SK-N-SH (cell line): ENCODE measurements around the gene CDH20. TPM values are rescaled to one million over a fixed set of nuclear protein-coding genes. Genes with fewer than 3 reads are reported as not detected.
A peak's percentile ranks its signal among the peaks of the same experiment; 100 is the strongest.

Source experiments
- CTCF ChIA-PET: fragments of 300-600, 350-600 bp; formaldehyde crosslinking; extraction: SDS; loops from one replicate; lab custom pipeline; 2021; lab: Yijun Ruan, JAX
- POLR2A ChIA-PET: fragments of 350-600 bp; sonication (Branson Sonifier 250); formaldehyde crosslinking; extraction: SDS; loops from one replicate; lab custom pipeline; 2020; ENCODE audit warnings: antibody characterized with exemption, inconsistent platforms; lab: Yijun Ruan, JAX
- DNase-seq: peaks from one replicate; pipeline ENCODE4 v3.0.0; 2012
- H2AFZ ChIP-seq: fragments of 200-600 bp; sonication (generic); 2 replicates; pipeline ENCODE4 v1.8.1; 2016; ENCODE audit warnings: antibody characterized with exemption, mild to moderate bottlenecking, low read depth
- H3F3A ChIP-seq: fragments of 200-600 bp; sonication (generic); replicated peaks from 2 replicates; pipeline ENCODE3; 2016; ENCODE audit warnings: antibody characterized with exemption, mild to moderate bottlenecking; ENCODE audit not compliant: insufficient read depth
- H3K27ac ChIP-seq, 2 experiments: fragments of 200-500 bp in 1 of 2; fragments of 200-600 bp in 1 of 2; sonication (Bioruptor generic) in 1 of 2; sonication (generic), shearing (Covaris generic) in 1 of 2; 2 replicates each; pipeline versions ENCODE4 v1.5.1 to v1.6.1; 2014 to 2016; ENCODE audit warnings: low read depth in 2 of 2, inconsistent platforms in 1 of 2, low read length in 1 of 2, mild to moderate bottlenecking in 1 of 2, mixed read lengths in 1 of 2
- H3K27me3 ChIP-seq: fragments of 200-600 bp; sonication (generic), shearing (Covaris generic); 2 replicates; pipeline ENCODE4 v1.6.1; 2016; ENCODE audit warnings: mixed run types; ENCODE audit not compliant: insufficient read depth
- H3K36me3 ChIP-seq, 2 experiments: fragments of 200-500 bp in 1 of 2; fragments of 200-600 bp in 1 of 2; sonication (Bioruptor generic) in 1 of 2; sonication (generic) in 1 of 2; replicated peaks in 1 of 2; 2 replicates each; pipeline versions ENCODE3 to v1.5.1; 2014 to 2016; ENCODE audit warnings: low read length in 1 of 2, mild to moderate bottlenecking in 1 of 2; ENCODE audit not compliant: insufficient read depth in 2 of 2, control insufficient read depth in 1 of 2
- H3K4me1 ChIP-seq, 2 experiments: fragments of 200-500 bp in 1 of 2; fragments of 200-600 bp in 1 of 2; sonication (Bioruptor generic) in 1 of 2; sonication (generic), shearing (Covaris generic) in 1 of 2; 2 replicates each; pipeline versions ENCODE4 v1.5.1 to v1.6.1; 2014 to 2016; ENCODE audit warnings: low read depth in 1 of 2, low read length in 1 of 2, mixed run types in 1 of 2; ENCODE audit not compliant: insufficient read depth in 2 of 2, control insufficient read depth in 1 of 2
- H3K4me2 ChIP-seq: fragments of 200-600 bp; sonication (generic), shearing (Covaris generic); 2 replicates; pipeline ENCODE4 v1.6.1; 2017; ENCODE audit warnings: mixed run types
- H3K4me3 ChIP-seq, 2 experiments: fragments of 200-500 bp in 1 of 2; fragments of 200-600 bp in 1 of 2; sonication (Bioruptor generic) in 1 of 2; sonication (generic), shearing (Covaris generic) in 1 of 2; 2 replicates each; pipeline versions ENCODE4 v1.5.1 to v1.8.1; 2014 to 2016; ENCODE audit warnings: low read depth in 2 of 2, inconsistent platforms in 1 of 2, low read length in 1 of 2, mild to moderate bottlenecking in 1 of 2, mixed read lengths in 1 of 2, moderate library complexity in 1 of 2
- H3K79me2 ChIP-seq: fragments of 200-600 bp; sonication (generic); 2 replicates; pipeline ENCODE4 v1.8.1; 2017; ENCODE audit warnings: mild to moderate bottlenecking; ENCODE audit not compliant: insufficient read depth
- H3K9ac ChIP-seq: fragments of 200-600 bp; sonication (generic); 2 replicates; pipeline ENCODE4 v1.6.1; 2017; ENCODE audit warnings: mixed run types
- H3K9me2 ChIP-seq: fragments of 200-600 bp; sonication (generic); 2 replicates; pipeline ENCODE4 v1.6.1; 2017; ENCODE audit warnings: mixed run types
- H3K9me3 ChIP-seq: fragments of 200-600 bp; sonication (generic); 2 replicates; pipeline ENCODE4 v1.6.1; 2017; ENCODE audit warnings: mixed run types, mild to moderate bottlenecking, moderate library complexity
- H4K20me1 ChIP-seq: fragments of 200-600 bp; sonication (generic); 2 replicates; pipeline ENCODE4 v1.6.1; 2017; ENCODE audit warnings: mild to moderate bottlenecking, mixed run types; ENCODE audit not compliant: insufficient read depth
- CHD2 ChIP-seq: fragments of 150-350 bp; IDR thresholded peaks from 2 replicates; pipeline ENCODE4 v1.6.1; 2018; ENCODE audit warnings: low read length; ENCODE audit not compliant: partially characterized antibody
- CTCF ChIP-seq: fragments of 200-600 bp; sonication (generic); IDR thresholded peaks from 2 replicates; pipeline ENCODE4 v1.6.1; 2017; ENCODE audit warnings: antibody characterized with exemption, mild to moderate bottlenecking, moderate library complexity
- ELF1 ChIP-seq: IDR thresholded peaks from 2 replicates; pipeline ENCODE4 v1.4.0; 2012
- EP300 ChIP-seq, 2 experiments: IDR thresholded peaks; 2 replicates each; pipeline versions ENCODE4 v1.4.0 to v1.6.1; 2012; ENCODE audit warnings: borderline replicate concordance in 1 of 2, low read depth in 1 of 2, low read length in 1 of 2
- FOSL2 ChIP-seq: IDR thresholded peaks from 2 replicates; pipeline ENCODE4 v1.4.0; 2012; ENCODE audit warnings: low read depth, mild to moderate bottlenecking, moderate library complexity, borderline replicate concordance
- FOXM1 ChIP-seq: IDR thresholded peaks from 2 replicates; pipeline ENCODE4 v1.4.0; 2012; ENCODE audit warnings: low read depth, mild to moderate bottlenecking
- GATA2 ChIP-seq: sonication (generic); formaldehyde crosslinking; IDR thresholded peaks from 2 replicates; pipeline ENCODE4 v1.5.0; 2020; ENCODE audit warnings: mild to moderate bottlenecking, missing genetic modification reagents
- JUND ChIP-seq: IDR thresholded peaks from 2 replicates; pipeline ENCODE4 v1.4.0; 2012
- MEF2A ChIP-seq: IDR thresholded peaks from 2 replicates; pipeline ENCODE4 v1.4.0; 2012; ENCODE audit warnings: low read depth, borderline replicate concordance
- MXI1 ChIP-seq: IDR thresholded peaks from 2 replicates; pipeline ENCODE4 v1.6.1; 2012; ENCODE audit warnings: mild to moderate bottlenecking, low read depth, low read length, improper control_type of control experiment
- NFIC ChIP-seq: IDR thresholded peaks from 2 replicates; pipeline ENCODE4 v1.4.0; 2012; ENCODE audit warnings: borderline replicate concordance
- NRF1 ChIP-seq: IDR thresholded peaks from 2 replicates; pipeline ENCODE4 v1.6.1; 2012; ENCODE audit warnings: low read depth, mild to moderate bottlenecking, low read length
- PBX3 ChIP-seq: IDR thresholded peaks from 2 replicates; pipeline ENCODE4; 2012
- POLR2AphosphoS5 ChIP-seq: IDR thresholded peaks from 2 replicates; pipeline ENCODE4 v1.6.1; 2012; ENCODE audit warnings: low read depth, low read length
- RCOR1 ChIP-seq: fragments of 150-350 bp; IDR thresholded peaks from 2 replicates; pipeline ENCODE4 v1.6.1; 2017; ENCODE audit warnings: antibody characterized with exemption, low read length
- SMC3 ChIP-seq: IDR thresholded peaks from 2 replicates; pipeline ENCODE4 v1.6.1; 2012; ENCODE audit warnings: low read depth, low read length, improper control_type of control experiment
- TCF12 ChIP-seq: IDR thresholded peaks from 2 replicates; pipeline ENCODE4 v1.4.0; 2012
- USF1 ChIP-seq: IDR thresholded peaks from 2 replicates; pipeline ENCODE4 v1.4.0; 2012; ENCODE audit warnings: low read depth, borderline replicate concordance
- ZBTB33 ChIP-seq: IDR thresholded peaks from 2 replicates; pipeline ENCODE4 v1.4.0; 2012; ENCODE audit warnings: low read depth, borderline replicate concordance
- WGBS: methylation state at CpG from one replicate; pipeline ENCODE4 v1.1.6; 2017; ENCODE audit warnings: low lambda C conversion rate; 5-methylcytosine and 5-hydroxymethylcytosine counted together
- polyA plus RNA-seq, 3 experiments: library from polyadenylated mRNA; depleted of rRNA; stranded (reverse); fragments of >200 nt; gene quantifications; 2 replicates each; pipeline ENCODE4 v1.2.3, GENCODE V29; 2012
- TF ChIP-seq, protein P1 (sequence below): fragments of 150-350 bp; IDR thresholded peaks from 2 replicates; pipeline ENCODE4 v1.6.1; 2016; ENCODE audit warnings: mild to moderate bottlenecking, low read depth, low read length

Gene CDH20
- polyA plus RNA-seq, 1 of the 3 experiments (the other 2 are of a cell fraction), result 1.1 TPM

DNA sequence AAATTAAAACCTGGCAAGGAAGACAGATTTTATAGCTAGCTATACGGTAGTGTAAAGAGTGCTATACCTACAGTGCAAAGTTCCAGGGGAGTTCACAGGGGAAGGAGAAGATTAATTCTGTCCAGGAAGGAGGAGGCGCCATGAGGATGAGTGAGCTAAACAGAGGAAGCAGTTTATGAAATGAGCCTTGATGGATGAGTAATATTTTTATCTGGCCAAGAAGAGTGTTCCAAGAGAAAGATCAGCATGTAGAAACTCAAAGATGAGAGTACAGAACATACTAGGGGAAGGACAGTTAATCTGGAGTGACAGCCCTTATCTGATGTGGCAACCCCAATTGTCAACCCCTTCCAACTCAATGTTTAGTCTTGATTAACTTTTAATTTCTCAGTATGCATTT lies 54.8 kb downstream of the CDH20 start:
- peaks cover 0 to 6% of the 10 kb centered on the region in 2 experiments; a peak in 1 of 4 replicates for H3K4me1 ChIP-seq
- H3F3A ChIP-seq, result peaks cover 6% of the 10 kb centered on the region
- no peaks in the 10 kb centered on the region for H3K27me3 ChIP-seq
- ChIA-PET CTCF (no interaction called here), POLR2A (no interaction called here)
- H3K9me2 ChIP-seq, result no peaks in the 10 kb centered on the region
- no peaks in the 10 kb centered on the region for H3K36me3 ChIP-seq
- H3K79me2 ChIP-seq, result no peaks in the 10 kb centered on the region
- H3K4me3 ChIP-seq, result no peak overlapping the region
- no peaks in the 10 kb centered on the region for H4K20me1 ChIP-seq
- WGBS, result 40% methylated on average over 2 of the region's 2 CpGs
- TF ChIP-seq NFIC (peak; percentile 75), RCOR1 (no peak), JUND (peak; percentile 60), FOSL2 (peak; percentile 44; the same call in 1 of the 2 replicates), MEF2A (no peak), FOXM1 (peak; percentile 43; the same call in 1 of the 2 replicates), GATA2 (CRISPR knock-in tag) (no peak), USF1 (no peak), EP300 (IDR thresholded peaks at IDR 0.05; ENCODE audit: borderline replicate concordance in 1 of 2, low read depth in 1 of 2, low read length in 1 of 2) (peak in 1 of 2 experiments; percentile 68; a peak in 2 of 4 replicates), MXI1 (no peak), TCF12 (peak; percentile 76), PBX3 (peak; percentile 95)
- H3K9ac ChIP-seq, result no peak overlapping the region
- peak overlapping the region; percentile 34; the same call in 1 of the 2 replicates for H3K4me2 ChIP-seq
- no peaks in the 10 kb centered on the region for H3K9me3 ChIP-seq
- H3K27ac ChIP-seq, result peak overlapping the region in 1 of 2 experiments; percentile 52; a peak in 2 of 4 replicates
- H2AFZ ChIP-seq, result peak overlapping the region; percentile 65; the same call in 1 of the 2 replicates
- DNase-seq, result no peak

DNA sequence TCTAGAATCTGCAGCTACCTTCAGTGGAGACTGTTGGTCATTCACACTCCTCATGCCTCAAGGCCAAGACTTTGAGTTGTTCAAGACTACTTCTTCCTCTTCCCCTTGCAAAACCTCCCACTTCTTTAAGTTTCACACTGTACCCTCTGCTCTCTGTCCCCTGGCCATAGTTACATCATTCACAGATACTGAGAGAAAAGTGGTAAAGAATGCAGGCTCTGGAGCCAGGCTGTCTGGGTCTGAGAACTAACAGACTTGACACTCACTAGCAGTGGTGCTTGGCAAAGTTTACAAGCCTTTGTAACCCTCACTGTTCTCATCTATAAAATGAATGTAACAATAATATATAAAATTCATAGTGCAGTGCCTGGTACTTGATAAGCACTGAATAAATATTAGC lies 61.8 kb downstream of the CDH20 start:
- Histone ChIP-seq H2AFZ (no peak overlapping the region), H3K9ac (no peak overlapping the region), H3K9me2 (no peaks in the 10 kb centered on the region), H3K4me2 (no peak overlapping the region), H3F3A (peaks cover 31% of the 10 kb centered on the region), H4K20me1 (no peaks in the 10 kb centered on the region), H3K79me2 (no peaks in the 10 kb centered on the region), H3K9me3 (no peaks in the 10 kb centered on the region), H3K4me3 (no peak overlapping the region), H3K4me1 (peaks cover 2 to 9% of the 10 kb centered on the region in 2 experiments), H3K36me3 (no peaks in the 10 kb centered on the region), H3K27me3 (no peaks in the 10 kb centered on the region), H3K27ac (peak overlapping the region in 1 of 2 experiments; percentile 41; a peak in 1 of 4 replicates)
- ChIA-PET POLR2A (no interaction called here), CTCF (no interaction called here)
- no peak for DNase-seq
- no peak for TF ChIP-seq NRF1
- no peak for TF ChIP-seq RCOR1
- TF ChIP-seq, protein P1, sequence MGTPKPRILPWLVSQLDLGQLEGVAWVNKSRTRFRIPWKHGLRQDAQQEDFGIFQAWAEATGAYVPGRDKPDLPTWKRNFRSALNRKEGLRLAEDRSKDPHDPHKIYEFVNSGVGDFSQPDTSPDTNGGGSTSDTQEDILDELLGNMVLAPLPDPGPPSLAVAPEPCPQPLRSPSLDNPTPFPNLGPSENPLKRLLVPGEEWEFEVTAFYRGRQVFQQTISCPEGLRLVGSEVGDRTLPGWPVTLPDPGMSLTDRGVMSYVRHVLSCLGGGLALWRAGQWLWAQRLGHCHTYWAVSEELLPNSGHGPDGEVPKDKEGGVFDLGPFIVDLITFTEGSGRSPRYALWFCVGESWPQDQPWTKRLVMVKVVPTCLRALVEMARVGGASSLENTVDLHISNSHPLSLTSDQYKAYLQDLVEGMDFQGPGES, result no peak
- no peak for TF ChIP-seq PBX3
- TF ChIP-seq JUND, result no peak
- no peak for TF ChIP-seq POLR2AphosphoS5
- TF ChIP-seq ZBTB33, result no peak
- no peak for TF ChIP-seq TCF12
- TF ChIP-seq MEF2A, result no peak
- TF ChIP-seq CTCF, result no peak
- no peak for TF ChIP-seq FOSL2
- TF ChIP-seq ELF1, result no peak
- TF ChIP-seq SMC3, result no peak
- no peak for TF ChIP-seq CHD2
